Hepatocyte (in vitro differentiated cells): ENCODE measurements around the gene SUCLG2. TPM values are rescaled to one million over a fixed set of nuclear protein-coding genes. Genes with fewer than 3 reads are reported as not detected.

Source experiments
- DNase-seq: peaks from one replicate; pipeline ENCODE4 v3.0.0-alpha.2; 2016; ENCODE audit warnings: low spot score
- H2AFZ ChIP-seq: fragments of 200-600 bp; sonication (generic); 2 replicates; pipeline ENCODE4 v1.6.0; 2016; ENCODE audit warnings: antibody characterized with exemption, mild to moderate bottlenecking
- H3K27ac ChIP-seq: fragments of 200-600 bp; sonication (generic); 2 replicates; pipeline ENCODE4 v1.5.1; 2016; ENCODE audit warnings: mild to moderate bottlenecking
- H3K27me3 ChIP-seq: fragments of 200-600 bp; sonication (generic); 2 replicates; pipeline ENCODE4 v1.6.1; 2016
- H3K36me3 ChIP-seq: fragments of 200-600 bp; sonication (generic); replicated peaks from 2 replicates; pipeline ENCODE4 v1.5.1; 2016; ENCODE audit warnings: low read depth; ENCODE audit not compliant: insufficient read depth
- H3K4me1 ChIP-seq: fragments of 200-600 bp; sonication (generic); 2 replicates; pipeline ENCODE4 v1.5.1; 2016; ENCODE audit warnings: mild to moderate bottlenecking, moderate library complexity; ENCODE audit not compliant: insufficient read depth
- H3K4me2 ChIP-seq: fragments of 200-600 bp; sonication (generic); 2 replicates; pipeline ENCODE4 v1.6.0; 2016
- H3K4me3 ChIP-seq: fragments of 200-600 bp; sonication (generic); 2 replicates; pipeline ENCODE4 v1.5.1; 2016; ENCODE audit warnings: mild to moderate bottlenecking
- H3K79me2 ChIP-seq: fragments of 200-600 bp; sonication (generic); 2 replicates; pipeline ENCODE4 v1.6.0; 2017; ENCODE audit warnings: mild to moderate bottlenecking
- H3K9me2 ChIP-seq: fragments of 200-600 bp; sonication (generic); replicated peaks from 2 replicates; pipeline ENCODE4 v1.6.0; 2017; ENCODE audit warnings: mild to moderate bottlenecking; ENCODE audit not compliant: insufficient read depth
- H3K9me3 ChIP-seq: fragments of 200-600 bp; sonication (generic); 2 replicates; pipeline ENCODE4 v1.5.1; 2016; ENCODE audit warnings: low read depth, mild to moderate bottlenecking
- H4K20me1 ChIP-seq: fragments of 200-600 bp; sonication (generic); 2 replicates; pipeline ENCODE4 v1.6.0; 2016; ENCODE audit warnings: mild to moderate bottlenecking; ENCODE audit not compliant: insufficient read depth, poor library complexity, severe bottlenecking
- CTCF ChIP-seq: fragments of 200-600 bp; sonication (generic); IDR thresholded peaks from 2 replicates; pipeline ENCODE4 v1.5.1; 2016; ENCODE audit warnings: antibody characterized with exemption, mild to moderate bottlenecking; ENCODE audit not compliant: poor library complexity
- EZH2 ChIP-seq: fragments of 200-600 bp; sonication (generic); IDR thresholded peaks from 2 replicates; pipeline ENCODE4 v1.6.1; 2016; ENCODE audit warnings: antibody characterized with exemption, mild to moderate bottlenecking, borderline replicate concordance
- EZH2phosphoT487 ChIP-seq: fragments of 200-600 bp; sonication (generic); IDR thresholded peaks from one replicate; pipeline ENCODE4 v1.6.1; 2018; ENCODE audit warnings: antibody characterized with exemption, mild to moderate bottlenecking, low read depth, moderate library complexity; ENCODE audit not compliant: unreplicated experiment, severe bottlenecking
- WGBS: methylation state at CpG from one replicate; pipeline ENCODE4 v1.1.6; 2016; ENCODE audit warnings: low lambda C conversion rate; ENCODE audit errors: missing lambda C conversion rate; 5-methylcytosine and 5-hydroxymethylcytosine counted together
- polyA plus RNA-seq: library from polyadenylated mRNA; unstranded; fragments of >200 nt; fragmentation: Nextera tagmentation; extraction: Ambion mirVana; gene quantifications from 2 replicates; pipeline ENCODE4 v1.2.1, GENCODE V29; 2016
- total RNA-seq: library from RNA; depleted of rRNA; stranded (reverse); fragments of >200 nt; gene quantifications from 2 replicates; pipeline ENCODE4 v1.2.3, GENCODE V29; 2014

SUCLG2 gene
- total and polyA plus RNA-seq, 2 experiments from 2014 or later: 58.0 to 94.2 TPM

- Histone ChIP-seq H3K27ac (no peak overlapping the region), H3K27me3 (no peaks in the 10 kb centered on the region), H3K4me3 (no peak overlapping the region), H3K36me3 (no peaks in the 10 kb centered on the region), H3K4me1 (no peaks in the 10 kb centered on the region), H4K20me1 (no peaks in the 10 kb centered on the region), H3K9me3 (no peaks in the 10 kb centered on the region), H2AFZ (no peak overlapping the region), H3K4me2 (no peak overlapping the region), H3K79me2 (no peaks in the 10 kb centered on the region), H3K9me2 (no peaks in the 10 kb centered on the region)
- TF ChIP-seq EZH2phosphoT487: no peak
- TF ChIP-seq EZH2: no peak
- TF ChIP-seq CTCF: no peak
- 87% methylated on average over 2 of the region's 2 CpGs for WGBS
- DNase-seq: no peak
These were observed 190.8 kb downstream of the SUCLG2 start for GRCh38 chr3:67463656-67464055.

GRCh38 chr3:67462187-67462586 lies 192.2 kb downstream of the SUCLG2 start:
- WGBS: 93% methylated on average over 5 of the region's 5 CpGs
- H3K36me3 ChIP-seq: no peaks in the 10 kb centered on the region
- no peaks in the 10 kb centered on the region for H3K79me2 ChIP-seq
- TF ChIP-seq CTCF (no peak), EZH2phosphoT487 (no peak), EZH2 (no peak)
- no peaks in the 10 kb centered on the region for H3K9me3 ChIP-seq
- no peaks in the 10 kb centered on the region for H4K20me1 ChIP-seq
- no peak overlapping the region for H2AFZ ChIP-seq
- no peak overlapping the region for H3K4me2 ChIP-seq
- H3K9me2 ChIP-seq: no peaks in the 10 kb centered on the region
- no peak overlapping the region for H3K27ac ChIP-seq
- H3K27me3 ChIP-seq: no peaks in the 10 kb centered on the region
- no peak overlapping the region for H3K4me3 ChIP-seq
- DNase-seq: no peak
- H3K4me1 ChIP-seq: no peaks in the 10 kb centered on the region

- no peak for DNase-seq
- Histone ChIP-seq H2AFZ (no peak overlapping the region), H3K9me3 (no peaks in the 10 kb centered on the region), H3K4me3 (no peak overlapping the region), H3K27ac (no peak overlapping the region), H4K20me1 (no peaks in the 10 kb centered on the region), H3K36me3 (no peaks in the 10 kb centered on the region), H3K79me2 (no peaks in the 10 kb centered on the region), H3K4me2 (no peak overlapping the region), H3K27me3 (no peaks in the 10 kb centered on the region), H3K9me2 (no peaks in the 10 kb centered on the region), H3K4me1 (no peaks in the 10 kb centered on the region)
- no peak for TF ChIP-seq CTCF
- TF ChIP-seq EZH2: no peak
- no peak for TF ChIP-seq EZH2phosphoT487
- 83% methylated on average over 3 of the region's 3 CpGs for WGBS
These were observed 192.7 kb downstream of the SUCLG2 start for GRCh38 chr3:67461667-67462142.
